Stimulated activated CD4-positive, alpha-beta T cell treated with anti-CD3 and anti-CD28 coated beads, Interleukin-1b, Interleukin-23, amount 100 ng/mL, for 24 hours (primary cell): Measurements from ENCODE around the gene SERF2.
"Not testable (repeated sequence)": the region's sequence is repeated elsewhere in the genome, so short reads cannot be mapped to it uniquely, and the experiment has no call there.

Experiments used
- DNase-seq, 4 experiments: peaks; one replicate each; pipeline ENCODE4 v3.0.0-alpha.2; 2020; ENCODE audit warnings: low read depth in 4 of 4, low spot score in 1 of 4

SERF2 gene

GRCh38 chr15:43829951-43830540, 37.9 kb downstream of the SERF2 start:
- DNase-seq = not testable (repeated sequence)

DNA sequence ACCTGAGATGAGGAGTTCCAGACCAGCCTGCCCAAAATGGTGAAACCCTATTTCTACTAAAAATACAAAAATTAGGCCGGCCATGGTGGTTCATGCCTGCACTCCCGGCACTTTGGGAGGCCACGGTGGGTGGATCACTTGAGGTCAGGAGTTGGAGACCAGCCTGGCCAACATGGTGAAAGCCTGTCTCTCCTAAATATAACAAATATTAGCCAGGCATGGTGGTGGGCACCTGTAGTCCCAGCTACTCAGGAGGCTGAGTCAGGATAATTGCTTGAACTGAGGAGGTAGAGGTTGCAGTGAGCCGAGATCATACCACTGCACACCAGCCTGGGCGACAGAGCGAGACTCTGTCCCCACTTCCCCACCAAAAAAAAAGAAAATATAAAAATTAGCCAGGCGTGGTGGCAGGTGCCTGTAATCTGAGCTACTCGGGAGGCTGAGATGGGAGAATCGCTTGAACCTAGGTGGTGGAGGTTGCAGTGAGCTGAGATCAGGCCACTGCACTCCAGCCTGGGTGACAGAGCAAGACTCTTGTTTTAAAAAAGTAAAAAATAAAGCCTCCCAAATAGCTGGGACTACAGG, 38.7 kb downstream of the SERF2 start:
- not testable (repeated sequence) for DNase-seq

GRCh38 chr15:43831519-43832052, 39.5 kb downstream of the SERF2 start:
- DNase-seq = not testable (repeated sequence)

- not testable (repeated sequence) for DNase-seq
Measured at GRCh38 chr15:43832485-43832884, 40.4 kb downstream of the SERF2 start.

- no peak for DNase-seq
Measured at GRCh38 chr15:43845421-43845820, 53.3 kb downstream of the SERF2 start.
